T-helper 1 cell treated with Interleukin-12 subunit alpha and Interleukin-12 subunit beta and Interleukin-4 antibody, amounts not matched to agents 30 ng/mL and 1 ng/mL, for 36 hours (primary cell): ENCODE measurements around the gene CCDC148. TPM values are rescaled to one million over a fixed set of nuclear protein-coding genes. Genes with fewer than 3 reads are reported as not detected.

Experiments
- intact Hi-C: fragments of 100-400 bp; cut with micrococcal nuclease; formaldehyde crosslinking; loops from one replicate; pipeline ENCODE4 v1.15.1; 2024
- total RNA-seq: library from RNA; stranded (reverse); gene quantifications from 2 replicates; pipeline ENCODE4 v1.2.3, GENCODE V29; 2022

The CCDC148 gene
- total RNA-seq, 1 donor from 2014 or later = not detected

- intact Hi-C loops = no loop called here
Measured at GRCh38 chr2:158128168-158128973, 328.2 kb downstream of the CCDC148 start.

GRCh38 chr2:158127380-158127804 is 329.2 kb downstream of the CCDC148 start:
- intact Hi-C loops = no loop called here

GRCh38 chr2:158125756-158126498 is 330.6 kb downstream of the CCDC148 start:
- intact Hi-C loops = no loop called here

GRCh38 chr2:158124896-158125295 is 331.7 kb downstream of the CCDC148 start:
- intact Hi-C loops = no loop called here

Other genes with a start within 250 kb of the CCDC148 start
- 23.2 and 25.2 TPM in 2 replicates for gene PKP4, start 199 bp upstream of the CCDC148 start, total RNA-seq